Endothelial cell of hepatic sinusoid (primary cell): ENCODE results near the gene TIAM2.
"Not testable (repeated sequence)": the region's sequence is repeated elsewhere in the genome, so short reads cannot be mapped to it uniquely, and the experiment has no call there.

Experiments used
- in situ Hi-C: cut with HindIII; loops from 2 replicates; pipeline ENCODE4 v1.10.0; 2017; ENCODE audit warnings: low sequenced_read_pairs

TIAM2 gene

GRCh38 chr6:154989448-154989847 lies 5.7 kb upstream of the TIAM2 start:
- in situ Hi-C loops, result no loop called here

- in situ Hi-C loops, result loop anchor here (5.0 kb wide), 2 partner anchors 34 to 64 kb away; no protein-coding TSS in a partner anchor
Observed at GRCh38 chr6:154991207-154991606, 3.9 kb upstream of the TIAM2 start.

GRCh38 chr6:154993026-154993425 lies 2.1 kb upstream of the TIAM2 start:
- in situ Hi-C loops, result loop anchor here (5.0 kb wide), 2 partner anchors 36 to 66 kb away; no protein-coding TSS in a partner anchor

GRCh38 chr6:154993710-154994109 lies 1.4 kb upstream of the TIAM2 start:
- in situ Hi-C loops, result loop anchor here (5.0 kb wide), 2 partner anchors 36 to 66 kb away; no protein-coding TSS in a partner anchor

DNA sequence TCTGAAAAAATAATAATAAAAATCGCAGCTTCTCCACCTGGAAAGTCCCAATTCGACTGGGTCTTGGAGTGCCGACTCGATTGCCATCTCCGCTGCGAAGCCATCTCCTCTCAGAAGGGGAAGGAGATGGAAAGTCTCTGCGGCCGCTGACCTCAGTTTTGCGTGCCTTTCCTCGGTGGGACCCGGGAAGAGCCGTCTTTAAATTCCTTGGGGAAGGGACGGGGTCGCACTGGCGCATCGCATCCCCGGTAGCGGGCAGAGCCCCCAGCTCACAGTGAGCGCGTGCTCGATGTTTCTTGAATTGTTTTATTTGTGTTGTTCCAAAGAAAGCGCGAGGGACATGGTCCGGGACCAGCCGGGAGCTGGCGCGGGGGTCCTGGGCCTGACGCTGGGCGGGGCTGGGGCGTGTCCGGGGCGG lies 270 bp upstream of the TIAM2 start:
- in situ Hi-C loops, result loop anchor here (5.0 kb wide), 2 partner anchors 38 to 68 kb away; no protein-coding TSS in a partner anchor

DNA sequence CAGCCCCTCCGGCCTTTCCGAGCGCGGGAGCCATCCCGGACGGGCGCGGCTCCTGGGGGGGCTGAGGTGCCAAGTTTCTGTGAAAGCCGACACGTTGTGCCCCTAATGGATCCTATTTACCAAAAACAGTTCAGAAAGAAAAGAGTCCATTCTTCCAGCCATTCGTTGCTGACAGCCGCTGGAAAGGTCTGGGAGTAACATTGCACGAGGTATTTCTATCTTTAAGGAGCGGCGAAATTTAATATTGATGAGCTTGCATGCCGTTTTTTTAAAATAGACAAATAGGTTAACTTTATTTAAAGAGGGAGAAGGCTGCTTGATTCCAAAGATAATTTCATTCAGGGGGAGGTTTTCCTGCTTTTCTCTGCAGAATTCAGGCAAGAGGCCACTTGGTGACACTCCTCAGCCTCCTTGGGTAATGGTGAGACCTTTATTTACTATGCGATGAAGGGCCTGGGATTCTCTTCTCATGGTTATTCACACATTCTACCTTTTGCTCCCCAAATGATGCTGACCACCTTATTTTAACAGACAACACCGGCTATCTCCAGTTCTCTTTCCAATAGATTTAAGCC lies 988 bp downstream of the TIAM2 start:
- in situ Hi-C loops, result no loop called here

- in situ Hi-C loops, result no loop called here
Observed at GRCh38 chr6:154996841-154997311, 1.8 kb downstream of the TIAM2 start.

DNA sequence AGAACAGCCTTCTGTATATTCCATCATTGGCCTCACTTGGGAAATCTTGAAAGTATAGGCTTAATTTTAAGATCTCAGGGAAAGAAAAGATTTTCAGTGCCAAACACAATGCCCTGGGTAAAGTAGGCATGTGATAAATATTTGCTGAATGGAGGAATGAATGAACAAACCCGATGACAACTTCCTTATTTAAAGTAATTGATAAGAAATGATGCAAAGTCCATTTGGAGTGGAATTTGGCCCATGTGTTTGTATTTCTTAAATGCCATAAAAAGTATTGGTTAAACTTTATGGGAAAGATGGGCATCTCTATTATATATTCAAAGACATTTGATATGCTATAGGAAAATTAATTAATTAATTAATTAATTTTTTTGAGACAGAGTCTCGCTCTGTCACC lies 3.7 kb downstream of the TIAM2 start:
- in situ Hi-C loops, result no loop called here

DNA sequence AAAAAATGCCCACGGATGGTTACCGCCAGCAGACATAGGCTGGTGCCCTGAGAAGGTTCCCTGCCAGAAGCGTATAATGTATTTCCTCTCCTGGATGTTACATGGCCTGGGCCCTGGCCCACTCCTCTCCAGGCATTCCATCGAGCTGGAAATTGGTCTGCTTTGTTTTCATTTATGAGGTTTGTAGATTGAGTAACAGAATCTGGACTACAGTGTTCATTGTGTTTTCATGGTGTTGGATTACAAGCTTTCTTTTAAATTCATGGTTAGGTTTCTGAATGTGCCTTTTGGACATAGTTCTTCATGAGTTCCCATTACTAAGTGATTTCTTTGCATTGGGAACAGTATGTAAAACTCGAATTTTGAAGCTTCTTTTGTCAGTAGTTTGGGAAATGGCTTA lies 6.4 kb downstream of the TIAM2 start:
- in situ Hi-C loops, result no loop called here

GRCh38 chr6:155001934-155002333 lies 6.8 kb downstream of the TIAM2 start:
- in situ Hi-C loops, result no loop called here

DNA sequence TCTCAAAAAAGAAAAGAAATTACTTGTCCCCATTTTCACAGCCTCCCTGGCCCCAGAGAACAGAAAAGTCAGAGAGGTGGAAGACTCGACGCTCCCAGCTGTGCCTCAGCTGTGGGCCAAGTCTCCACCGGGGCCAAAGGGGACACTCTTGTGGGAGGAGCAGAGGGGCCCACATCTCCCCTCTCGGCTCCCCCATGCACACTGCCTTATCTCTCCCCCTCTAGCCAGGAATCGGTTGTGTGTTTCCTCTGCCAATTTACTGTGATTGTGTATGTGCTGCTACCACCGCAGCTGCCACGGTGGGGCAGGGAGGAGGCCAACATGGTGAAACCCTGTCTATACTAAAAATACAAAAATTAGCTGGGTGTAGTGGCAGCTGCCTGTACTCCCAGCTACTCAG lies 8.4 kb downstream of the TIAM2 start:
- in situ Hi-C loops, result no loop called here

- in situ Hi-C loops, result no loop called here
Observed at GRCh38 chr6:155004017-155004416, 8.9 kb downstream of the TIAM2 start.

GRCh38 chr6:155004576-155005372 lies 9.7 kb downstream of the TIAM2 start:
- in situ Hi-C loops, result no loop called here

GRCh38 chr6:155008625-155009024 lies 13.5 kb downstream of the TIAM2 start:
- in situ Hi-C loops, result no loop called here

GRCh38 chr6:155010940-155011339 lies 15.8 kb downstream of the TIAM2 start:
- in situ Hi-C loops, result no loop called here

GRCh38 chr6:155011809-155012291 lies 16.7 kb downstream of the TIAM2 start:
- in situ Hi-C loops, result no loop called here

DNA sequence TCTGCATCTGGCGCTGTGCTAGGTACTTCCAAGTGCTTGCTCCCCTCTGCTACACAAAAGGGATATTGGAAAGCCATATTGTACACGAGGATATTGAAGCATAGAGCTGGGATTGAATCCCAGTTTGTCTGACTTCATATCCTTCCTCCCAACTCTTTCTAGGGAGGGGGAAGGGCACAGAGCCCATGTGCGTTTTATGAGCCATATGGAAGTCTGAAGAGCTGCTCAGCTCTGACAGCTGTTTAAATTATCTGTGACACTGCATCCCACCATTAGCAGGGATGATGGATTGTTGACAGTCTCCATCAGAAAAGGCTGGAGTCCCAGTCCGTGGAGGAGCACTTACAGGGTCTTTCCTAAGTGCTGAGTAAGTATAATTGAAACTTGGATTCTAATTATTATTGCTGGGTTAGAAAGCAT lies 18.4 kb downstream of the TIAM2 start:
- in situ Hi-C loops, result no loop called here

- in situ Hi-C loops, result no loop called here
Observed at GRCh38 chr6:155014137-155014536, 19.0 kb downstream of the TIAM2 start.

DNA sequence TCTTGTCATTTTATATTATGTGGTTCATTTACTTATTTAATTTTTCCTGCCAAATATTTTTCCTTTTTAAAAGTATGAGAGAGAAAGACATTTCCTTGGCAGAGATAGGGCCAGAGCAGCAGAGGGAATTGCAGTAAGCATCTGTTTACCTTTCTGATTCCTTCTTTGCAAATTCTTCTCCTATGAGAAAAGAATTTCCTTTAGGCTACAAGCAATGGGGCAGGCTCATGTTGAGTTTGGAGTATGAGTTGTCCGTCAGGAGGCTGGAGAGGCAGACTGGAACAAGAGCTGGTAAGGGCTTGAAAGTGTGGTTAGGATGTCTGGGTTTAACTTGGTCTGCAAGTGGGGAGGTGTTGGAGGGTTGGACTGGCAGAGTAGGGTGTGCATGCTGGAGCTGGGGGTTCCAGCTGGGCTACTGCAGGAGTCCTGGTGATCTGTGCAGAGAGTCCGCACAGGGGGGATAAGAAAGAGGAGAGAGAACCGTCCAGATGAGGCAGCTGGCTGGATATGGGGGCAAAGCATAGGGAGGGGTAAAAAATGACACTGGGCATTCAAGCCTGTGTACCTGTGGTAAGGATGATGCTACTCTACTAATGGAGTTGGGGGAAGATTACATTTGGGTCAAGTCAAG lies 19.7 kb downstream of the TIAM2 start:
- in situ Hi-C loops, result no loop called here

- in situ Hi-C loops, result not testable (repeated sequence)
Observed at GRCh38 chr6:155018415-155018814, 23.3 kb downstream of the TIAM2 start.

DNA sequence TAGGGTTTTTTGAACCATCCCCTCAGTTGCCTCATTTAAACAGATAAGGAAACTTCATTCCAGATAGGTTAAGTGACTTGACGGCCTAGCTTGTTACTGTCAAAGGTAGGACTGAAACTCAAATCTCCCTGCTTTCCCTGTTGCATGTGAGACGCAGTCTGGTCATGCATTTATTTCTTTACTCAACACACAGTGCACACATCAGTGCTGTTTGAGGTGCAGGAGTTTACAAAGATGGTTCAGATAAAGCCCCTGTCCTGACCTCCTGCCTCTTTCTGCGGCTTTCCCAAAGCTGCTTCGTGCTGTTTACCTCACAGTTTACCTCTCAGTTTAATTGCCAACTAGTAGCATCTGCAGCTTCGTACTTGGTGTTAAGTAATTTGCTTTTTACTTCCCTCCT lies 26.6 kb downstream of the TIAM2 start:
- in situ Hi-C loops, result no loop called here
